Panc1 (cell line): ENCODE measurements around the gene CFAP206. TPM values are rescaled to one million over a fixed set of nuclear protein-coding genes. Genes with fewer than 3 reads are reported as not detected.

Source experiments
- ATAC-seq: fragments of 200-7000 bp; cut with Tn5 transposase; 2 replicates; pipeline ENCODE4 v1.9.1; 2020; ENCODE audit warnings: mild to moderate bottlenecking, moderate library complexity
- BruUV-seq: library from RNA; stranded (reverse); fragments of 400-500 nt; replicated peaks from 2 replicates; lab custom pipeline; 2021; lab: Mats Ljungman, UMichigan
- CTCF ChIA-PET: fragments of 300-600 bp; sonication (Branson Sonifier 250); formaldehyde crosslinking; loops from one replicate; lab custom pipeline; 2022; ENCODE audit warnings: antibody characterized with exemption; lab: Charles Lee
- POLR2A ChIA-PET: fragments of 300-600 bp; sonication (Branson Sonifier 250); formaldehyde crosslinking; loops from one replicate; lab custom pipeline; 2022; ENCODE audit warnings: antibody characterized with exemption; lab: Charles Lee
- DNase-seq: peaks from one replicate; pipeline ENCODE4 v3.0.0-alpha.2; 2010; ENCODE audit warnings: low read depth, low spot score
- H3K27ac ChIP-seq: 2 replicates; pipeline ENCODE4 v1.5.1; 2011; ENCODE audit warnings: mild to moderate bottlenecking, low read length, inconsistent platforms
- H3K27me3 ChIP-seq: fragments of 200-500 bp; sonication (Bioruptor generic); 2 replicates; pipeline ENCODE4 v1.6.0; 2014; ENCODE audit warnings: low read length, inconsistent platforms; ENCODE audit not compliant: control insufficient read depth, insufficient read depth
- H3K36me3 ChIP-seq: fragments of 200-500 bp; sonication (Bioruptor generic); 2 replicates; pipeline ENCODE4 v1.5.1; 2014; ENCODE audit warnings: inconsistent platforms, mild to moderate bottlenecking, low read length, moderate library complexity; ENCODE audit not compliant: control insufficient read depth, insufficient read depth
- H3K4me1 ChIP-seq: 2 replicates; pipeline ENCODE4 v1.5.1; 2011; ENCODE audit warnings: inconsistent platforms, mild to moderate bottlenecking, low read length, moderate library complexity; ENCODE audit not compliant: control insufficient read depth, insufficient read depth
- H3K4me3 ChIP-seq, 2 experiments: 2 replicates each; pipeline ENCODE4 v1.5.1; 2011 to 2012; ENCODE audit warnings: low read depth in 2 of 2, low read length in 2 of 2, mild to moderate bottlenecking in 2 of 2, inconsistent platforms in 1 of 2, moderate library complexity in 1 of 2
- H3K9me3 ChIP-seq: fragments of 200-500 bp; sonication (Bioruptor generic); 2 replicates; pipeline ENCODE4 v1.5.1; 2014; ENCODE audit warnings: low read depth, mild to moderate bottlenecking, inconsistent platforms, low read length, moderate library complexity; ENCODE audit not compliant: control insufficient read depth, insufficient read depth
- CTCF ChIP-seq: fragments of 450-650 bp; IDR thresholded peaks from 2 replicates; pipeline ENCODE4 v1.5.1; 2017; ENCODE audit warnings: mild to moderate bottlenecking
- POLR2AphosphoS5 ChIP-seq: IDR thresholded peaks from 2 replicates; pipeline ENCODE4 v1.6.1; 2012; ENCODE audit warnings: mild to moderate bottlenecking, low read depth, low read length, moderate library complexity
- REST ChIP-seq, 2 experiments: IDR thresholded peaks; 2 replicates each; pipeline ENCODE4 v1.6.1; 2011 to 2012; ENCODE audit warnings: low read depth in 2 of 2, control low read depth in 1 of 2, low read length in 1 of 2, mild to moderate bottlenecking in 1 of 2, moderate library complexity in 1 of 2; ENCODE audit not compliant: insufficient read depth in 1 of 2
- SIN3A ChIP-seq: IDR thresholded peaks from 2 replicates; pipeline ENCODE4 v1.6.1; 2012; ENCODE audit warnings: low read depth, mild to moderate bottlenecking, low read length, moderate library complexity, borderline replicate concordance; ENCODE audit not compliant: insufficient read depth
- TCF7L2 ChIP-seq: IDR thresholded peaks from 2 replicates; pipeline ENCODE4 v1.6.1; 2011; ENCODE audit warnings: mild to moderate bottlenecking, low read depth, low read length, inconsistent platforms
- in situ Hi-C: cut with HindIII; loops from 2 replicates; pipeline ENCODE4 v1.10.0; 2016; ENCODE audit warnings: low sequenced_read_pairs, low pct_unique_long_range_greater_than_20kb
- intact Hi-C: fragments of 100-400 bp; cut with micrococcal nuclease; formaldehyde crosslinking; loops from one replicate; pipeline ENCODE4 v1.10.0; 2022; ENCODE audit not compliant: unreplicated experiment
- total RNA-seq: library from RNA; stranded (reverse); gene quantifications from one replicate; pipeline ENCODE4 v1.2.1, GENCODE V29; 2021; ENCODE audit not compliant: unreplicated experiment

Gene CFAP206
- total RNA-seq, 1 experiment from 2014 or later = 2.4 TPM

- no peak for TF ChIP-seq CTCF
- no peak for TF ChIP-seq POLR2AphosphoS5
- no peak for TF ChIP-seq REST (IDR thresholded peaks at IDR 0.05; ENCODE audit: insufficient read depth in 1 of 2, low read depth in 2 of 2, low read length in 1 of 2)
- TF ChIP-seq TCF7L2 = no peak
- TF ChIP-seq SIN3A = no peak
- no peaks in the 10 kb centered on the region for H3K9me3 ChIP-seq
- no peak for DNase-seq
- intact Hi-C loops = no loop called here
- ChIA-PET CTCF (no interaction called here), POLR2A (no interaction called here)
- no peaks in the 10 kb centered on the region for H3K27me3 ChIP-seq
- H3K4me1 ChIP-seq = no peaks in the 10 kb centered on the region
- H3K4me3 ChIP-seq = no peak overlapping the region
- no TSS peak for BruUV-seq
- ATAC-seq = no peak
- peaks cover 5% of the 10 kb centered on the region for H3K36me3 ChIP-seq
- in situ Hi-C loops = no loop called here
- H3K27ac ChIP-seq = no peak overlapping the region
These were observed 94.2 kb downstream of the CFAP206 start for GRCh38 chr6:87501809-87502572.

- DNase-seq (no peak), ATAC-seq (no peak)
- peaks cover 21% of the 10 kb centered on the region for H3K36me3 ChIP-seq
- H3K4me1 ChIP-seq = no peaks in the 10 kb centered on the region
- no peak for TF ChIP-seq CTCF
- TF ChIP-seq REST (IDR thresholded peaks at IDR 0.05; ENCODE audit: insufficient read depth in 1 of 2, low read depth in 2 of 2, low read length in 1 of 2) = no peak
- no peak for TF ChIP-seq SIN3A
- no peak for TF ChIP-seq TCF7L2
- TF ChIP-seq POLR2AphosphoS5 = no peak
- H3K9me3 ChIP-seq = no peaks in the 10 kb centered on the region
- intact Hi-C loops = no loop called here
- no peak overlapping the region for H3K27ac ChIP-seq
- in situ Hi-C loops = no loop called here
- no peak overlapping the region for H3K4me3 ChIP-seq
- no peaks in the 10 kb centered on the region for H3K27me3 ChIP-seq
- ChIA-PET CTCF (interaction anchor here (0.6 kb wide), 1 partner anchor 122 kb away, joined by 4 read pairs; no protein-coding TSS in a partner anchor), POLR2A (no interaction called here)
- no TSS peak for BruUV-seq
These were observed 96.7 kb downstream of the CFAP206 start for GRCh38 chr6:87504441-87504840.
